PC-3 (cell line): ENCODE measurements around the gene ADM5. TPM values are rescaled to one million over a fixed set of nuclear protein-coding genes. Genes with fewer than 3 reads are reported as not detected.
A peak's percentile ranks its signal among the peaks of the same experiment; 100 is the strongest.

ENCODE experiments used
- ATAC-seq: fragments of 200-7000 bp; cut with Tn5 transposase; 2 replicates; pipeline ENCODE4 v1.9.1; 2020; ENCODE audit warnings: mild to moderate bottlenecking, moderate library complexity
- BruUV-seq: library from RNA; stranded (reverse); fragments of 400-500 nt; replicated peaks from 2 replicates; lab custom pipeline; 2021; lab: Mats Ljungman, UMichigan
- CTCF ChIA-PET: fragments of 300-600 bp; sonication (Branson Sonifier 250); formaldehyde crosslinking; loops from one replicate; lab custom pipeline; 2022; ENCODE audit warnings: antibody characterized with exemption; lab: Charles Lee
- POLR2A ChIA-PET: fragments of 300-600 bp; sonication (Branson Sonifier 250); formaldehyde crosslinking; loops from one replicate; lab custom pipeline; 2022; ENCODE audit warnings: antibody characterized with exemption; ENCODE audit not compliant: unreplicated experiment; lab: Charles Lee
- DNase-seq: peaks from one replicate; pipeline ENCODE4 v3.0.0-alpha.2; 2015
- H2AFZ ChIP-seq: fragments of 300-600 bp; sonication (generic); 2 replicates; pipeline ENCODE4 v1.6.0; 2016; ENCODE audit warnings: antibody characterized with exemption, low read length
- H3F3A ChIP-seq: fragments of 300-600 bp; sonication (generic); one replicate; pipeline ENCODE4 v1.6.0; 2017; ENCODE audit warnings: antibody characterized with exemption, low read length, control low read depth, mild to moderate bottlenecking; ENCODE audit not compliant: unreplicated experiment
- H3K27ac ChIP-seq: fragments of 300-600 bp; sonication (generic); 2 replicates; pipeline ENCODE4 v1.5.1; 2016; ENCODE audit warnings: mild to moderate bottlenecking, low read length
- H3K27me3 ChIP-seq: fragments of 300-600 bp; sonication (generic); 2 replicates; pipeline ENCODE4 v1.6.1; 2016; ENCODE audit warnings: low read length, mixed read lengths
- H3K36me3 ChIP-seq: fragments of 300-600 bp; sonication (generic); 2 replicates; pipeline ENCODE4 v1.6.1; 2016; ENCODE audit warnings: low read depth, mixed run types, low read length, mixed read lengths
- H3K4me1 ChIP-seq: fragments of 300-600 bp; sonication (generic); 2 replicates; pipeline ENCODE4 v1.5.1; 2016; ENCODE audit warnings: low read length; ENCODE audit not compliant: insufficient read depth
- H3K4me2 ChIP-seq: fragments of 300-600 bp; sonication (generic); 2 replicates; pipeline ENCODE4 v1.6.0; 2016; ENCODE audit warnings: low read length
- H3K4me3 ChIP-seq: fragments of 300-600 bp; sonication (generic); 2 replicates; pipeline ENCODE4 v1.5.1; 2016; ENCODE audit warnings: mild to moderate bottlenecking, low read length, mixed read lengths
- H3K79me2 ChIP-seq: fragments of 300-600 bp; sonication (generic); 2 replicates; pipeline ENCODE4 v1.6.1; 2017; ENCODE audit warnings: low read length, mixed read lengths
- H3K9ac ChIP-seq: fragments of 300-600 bp; sonication (generic); 2 replicates; pipeline ENCODE4 v1.6.0; 2016; ENCODE audit warnings: mild to moderate bottlenecking, low read length
- H3K9me2 ChIP-seq: fragments of 300-600 bp; sonication (generic); replicated peaks from 2 replicates; pipeline ENCODE4 v1.6.1; 2016; ENCODE audit warnings: mixed run types, low read length, mixed read lengths
- H3K9me3 ChIP-seq: fragments of 300-600 bp; sonication (generic); 2 replicates; pipeline ENCODE4 v1.6.1; 2016; ENCODE audit warnings: low read length, mixed read lengths
- H4K20me1 ChIP-seq: fragments of 300-600 bp; sonication (generic); 2 replicates; pipeline ENCODE4 v1.6.1; 2016; ENCODE audit warnings: low read length, mixed read lengths
- CTCF ChIP-seq: fragments of 300-600 bp; sonication (generic); conservative IDR thresholded peaks from 2 replicates; pipeline ENCODE4 v1.5.1; 2017; ENCODE audit warnings: antibody characterized with exemption, low read depth, mild to moderate bottlenecking, low read length
- EZH2 ChIP-seq: fragments of 300-600 bp; sonication (generic); IDR thresholded peaks from one replicate; pipeline ENCODE4 v1.6.1; 2017; ENCODE audit warnings: antibody characterized with exemption, mild to moderate bottlenecking, low read length; ENCODE audit not compliant: unreplicated experiment
- EZH2phosphoT487 ChIP-seq: fragments of 300-600 bp; sonication (generic); IDR thresholded peaks from 2 replicates; pipeline ENCODE4 v1.6.1; 2018; ENCODE audit warnings: mild to moderate bottlenecking, antibody characterized with exemption, low read length, borderline replicate concordance
- intact Hi-C: fragments of 100-400 bp; cut with micrococcal nuclease; formaldehyde crosslinking; loops from 2 replicates; pipeline ENCODE4 v1.9.0; 2023
- total RNA-seq: library from RNA; depleted of rRNA; stranded (reverse); fragments of >200 nt; gene quantifications from 2 replicates; pipeline ENCODE4 v1.2.3, GENCODE V29; 2014

Gene ADM5
- total RNA-seq, 1 experiment from 2014 or later: 6.3 TPM

GRCh38 chr19:49672131-49672919 lies 17.1 kb upstream of the ADM5 start:
- no TSS peak for BruUV-seq
- H3K36me3 ChIP-seq: peaks cover 11% of the 10 kb centered on the region
- ChIA-PET POLR2A (no interaction called here), CTCF (interaction anchor here (0.5 kb wide), 1 partner anchor 239 kb away, joined by 6 read pairs; no protein-coding TSS in a partner anchor)
- intact Hi-C loops: no loop called here
- peaks cover 14% of the 10 kb centered on the region for H3K4me1 ChIP-seq
- peak; percentile 82 for DNase-seq
- H3F3A ChIP-seq: no peaks in the 10 kb centered on the region
- no peak overlapping the region for H3K27ac ChIP-seq
- H2AFZ ChIP-seq: peak overlapping the region; percentile 10
- TF ChIP-seq CTCF: peak; percentile 98
- no peak for TF ChIP-seq EZH2
- TF ChIP-seq EZH2phosphoT487: no peak
- H3K4me2 ChIP-seq: peak overlapping the region; percentile 21
- H3K27me3 ChIP-seq: no peaks in the 10 kb centered on the region
- H4K20me1 ChIP-seq: peaks cover 1% of the 10 kb centered on the region; the same call in 1 of the 2 replicates
- peak; percentile 25 for ATAC-seq
- no peaks in the 10 kb centered on the region for H3K9me3 ChIP-seq
- H3K79me2 ChIP-seq: peaks cover 9% of the 10 kb centered on the region
- no peak overlapping the region for H3K9ac ChIP-seq
- H3K4me3 ChIP-seq: no peak overlapping the region
- no peaks in the 10 kb centered on the region for H3K9me2 ChIP-seq

GRCh38 chr19:49676136-49676783 lies 13.1 kb upstream of the ADM5 start:
- Histone ChIP-seq H3K79me2 (peaks cover 42% of the 10 kb centered on the region), H3K27me3 (no peaks in the 10 kb centered on the region), H3K9me2 (no peaks in the 10 kb centered on the region), H2AFZ (peak overlapping the region; percentile 80), H4K20me1 (peaks cover 29% of the 10 kb centered on the region), H3K27ac (peak overlapping the region; percentile 53), H3K4me1 (peaks cover 26% of the 10 kb centered on the region), H3K9ac (peak overlapping the region; percentile 74), H3K4me3 (peak overlapping the region; percentile 55), H3K36me3 (peaks cover 14% of the 10 kb centered on the region), H3F3A (no peaks in the 10 kb centered on the region), H3K4me2 (peak overlapping the region; percentile 72), H3K9me3 (no peaks in the 10 kb centered on the region)
- TF ChIP-seq EZH2phosphoT487 (no peak), EZH2 (no peak), CTCF (no peak)
- peak; percentile 10 for ATAC-seq
- ChIA-PET CTCF (interaction anchor here (0.6 to 0.9 kb wide), 3 partner anchors 36 to 347 kb away, joined by 3 to 4 read pairs (median 4); partner anchors contain the start of gene RRAS), POLR2A (interaction anchor here (0.5 to 2.6 kb wide), 5 partner anchors 16 to 96 kb away, joined by 4 to 21 read pairs (median 7); partner anchors contain the start of genes NOSIP, RRAS and SCAF1)
- intact Hi-C loops: loop anchor here (1.0 to 5.0 kb wide), 6 partner anchors 11 to 201 kb away; partner anchors contain the start of genes AKT1S1, BCL2L12, IRF3 and PRR12
- DNase-seq: peak; percentile 86
- BruUV-seq: TSS peak; percentile 97
